ENCODE results near the gene MEF2C. TPM values are rescaled to one million over a fixed set of nuclear protein-coding genes. Genes with fewer than 3 reads are reported as not detected.
"Not testable (repeated sequence)": the region's sequence is repeated elsewhere in the genome, so short reads cannot be mapped to it uniquely, and the experiment has no call there.

MEF2C gene
- 934 TPM for polyA plus RNA-seq (ENCODE audit: insufficient read length)

DNA sequence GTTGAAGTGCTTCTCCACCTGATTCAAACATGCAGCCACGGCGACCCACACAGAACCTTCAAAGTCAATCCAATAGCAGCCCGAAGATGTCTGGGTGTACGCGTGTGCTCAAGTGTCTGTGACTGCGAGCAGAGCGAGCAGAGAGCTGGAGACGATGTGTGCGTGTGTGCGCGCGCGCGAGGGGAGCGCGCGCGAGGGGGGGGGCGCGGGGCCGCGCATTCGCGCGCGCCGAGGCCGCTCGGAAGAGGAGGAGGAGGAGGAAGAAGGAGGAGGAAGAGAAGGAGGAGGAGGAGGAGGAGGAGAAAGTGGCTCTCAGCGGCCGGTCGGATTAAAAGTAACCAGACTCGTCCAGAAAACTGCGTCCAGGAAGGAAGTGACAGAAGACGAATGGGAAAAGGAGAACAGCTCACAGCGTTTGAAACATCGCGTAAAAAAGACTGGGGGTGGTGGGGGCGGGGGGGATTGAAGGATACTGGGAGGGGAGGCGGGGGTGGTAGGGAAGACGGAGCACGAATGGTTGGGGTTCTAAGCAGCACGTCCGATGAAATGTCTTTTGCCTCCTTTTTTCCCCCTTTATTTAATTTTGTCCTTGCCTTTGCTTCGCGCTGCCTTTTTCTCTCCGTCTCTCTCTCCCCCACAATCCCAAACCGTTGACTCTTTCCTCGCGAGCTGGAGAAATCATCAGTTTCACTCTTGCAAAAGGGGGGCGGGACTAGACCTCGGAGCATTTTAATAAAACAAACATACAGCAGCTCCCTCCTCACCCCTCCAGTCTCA is at the start of gene MEF2C:
Gene MEF2C, minus strand, starts transcription at position 126 of the 777 bp plus-strand sequence. CDS start 59,396 bp downstream, outside the sequence.
- peak; percentile 86 for DNase-seq (ENCODE audit: low read depth)

DNA sequence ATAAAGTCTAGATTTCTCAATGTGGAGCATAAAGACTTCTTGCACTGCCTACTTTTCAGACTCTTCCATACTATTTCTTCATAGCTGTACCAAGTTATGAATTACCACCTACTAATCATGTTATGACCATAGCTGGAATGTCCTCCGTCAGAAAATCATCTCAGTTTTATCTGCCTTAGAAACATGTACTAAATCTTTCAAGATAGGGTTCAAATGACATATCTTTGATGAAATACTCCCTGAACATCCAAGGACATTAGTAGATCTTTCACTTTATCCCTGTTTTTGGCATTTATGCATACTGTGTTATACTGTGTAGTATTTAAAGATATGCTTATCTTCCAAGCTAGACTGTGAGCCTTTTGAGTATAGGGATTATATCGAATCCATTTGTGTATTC is 49.6 kb upstream of the MEF2C start:
- no peak for DNase-seq (ENCODE audit: low read depth)

DNA sequence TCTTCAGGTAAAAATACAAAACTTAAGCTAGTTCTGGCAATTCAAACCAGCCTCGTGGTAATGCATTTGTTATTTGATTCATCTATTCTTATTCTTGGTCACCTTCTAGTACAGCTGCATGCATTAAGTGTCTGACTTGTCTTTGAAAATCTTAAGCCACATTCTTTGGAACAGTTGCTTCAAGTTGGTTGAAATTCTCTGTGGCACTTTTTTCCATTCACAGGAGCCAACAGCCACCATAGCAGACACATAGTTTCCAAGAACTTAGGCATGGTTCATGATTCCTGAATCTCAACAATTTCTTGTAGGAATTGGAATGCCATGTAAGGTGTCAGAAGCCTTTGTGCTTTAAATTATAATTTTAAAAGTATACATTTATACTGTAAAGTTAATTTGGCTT is 47.4 kb upstream of the MEF2C start:
- no peak for DNase-seq (ENCODE audit: low read depth)

DNA sequence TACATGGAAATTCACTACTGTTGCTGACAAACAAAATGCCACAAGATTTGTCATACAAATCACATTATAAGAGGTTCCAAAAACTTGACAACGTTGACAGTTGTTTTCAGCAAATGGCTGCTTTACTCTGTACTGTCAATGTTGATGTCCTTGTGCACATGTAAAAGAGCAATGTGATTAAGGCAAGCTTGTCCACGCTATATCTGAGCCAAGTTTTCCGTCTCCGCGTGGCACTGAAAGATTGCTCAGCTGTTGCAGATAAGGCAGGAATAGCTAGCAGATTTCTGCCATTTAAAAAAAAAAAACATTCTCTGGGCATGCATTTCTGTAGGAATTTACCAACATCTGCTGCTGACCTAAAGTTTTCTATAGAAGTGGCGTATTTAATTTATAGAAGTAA is 46.4 kb upstream of the MEF2C start:
- no peak for DNase-seq (ENCODE audit: low read depth)

DNA sequence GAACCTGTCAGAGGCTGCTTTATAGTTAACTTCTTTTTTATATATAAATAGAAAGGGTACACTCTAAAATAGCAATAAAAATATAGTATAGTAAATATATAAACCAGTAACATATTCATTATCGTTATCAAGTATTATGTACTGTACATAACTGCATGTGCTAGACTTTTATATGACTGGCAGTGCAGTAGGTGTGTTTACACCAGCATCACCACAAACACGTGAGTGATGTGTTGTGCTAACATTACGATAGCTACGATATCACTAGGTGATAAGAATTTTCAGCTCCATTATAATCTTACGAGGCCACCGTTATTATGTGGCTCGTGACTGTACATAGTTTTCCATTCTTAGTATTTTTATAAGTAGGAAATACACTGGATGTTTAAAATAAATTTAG is 43.8 kb upstream of the MEF2C start:
- DNase-seq (ENCODE audit: low read depth) = no peak

DNA sequence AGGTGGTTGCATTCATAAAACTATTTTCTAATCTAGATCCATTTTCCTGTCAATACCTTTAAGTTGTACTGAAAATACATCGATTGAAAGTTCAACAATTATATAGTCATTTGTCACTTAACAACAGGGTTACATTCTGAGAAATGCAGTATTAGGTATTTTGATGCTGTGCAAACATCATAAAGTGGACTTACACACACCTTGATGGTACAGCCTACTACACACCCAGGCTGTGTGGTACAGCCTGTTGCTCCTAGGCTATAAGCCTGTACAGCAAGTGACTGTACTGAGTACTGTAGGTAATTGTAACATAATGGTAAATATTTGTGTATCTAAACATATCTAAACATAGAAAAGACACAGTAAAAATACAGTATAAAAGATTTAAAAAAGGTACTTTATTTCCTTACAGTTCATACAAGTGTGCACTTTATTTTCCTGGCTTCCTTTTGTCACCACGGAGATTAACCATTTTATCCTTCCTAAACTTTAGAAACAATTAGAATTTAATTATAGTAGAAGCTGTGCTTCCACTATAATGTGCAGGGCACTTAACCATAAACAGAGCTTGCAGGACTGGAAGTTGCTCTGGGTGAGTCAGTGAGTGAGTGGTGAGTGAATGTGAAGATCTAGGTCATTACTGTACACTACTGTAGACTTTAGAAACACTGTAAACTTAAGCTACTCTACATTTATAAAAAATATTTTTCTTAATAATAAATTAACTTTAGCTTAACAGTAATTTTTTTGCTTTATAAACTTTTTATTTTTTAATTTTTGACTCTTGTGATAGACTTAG is 42.9 kb upstream of the MEF2C start:
- DNase-seq (ENCODE audit: low read depth) = no peak

DNA sequence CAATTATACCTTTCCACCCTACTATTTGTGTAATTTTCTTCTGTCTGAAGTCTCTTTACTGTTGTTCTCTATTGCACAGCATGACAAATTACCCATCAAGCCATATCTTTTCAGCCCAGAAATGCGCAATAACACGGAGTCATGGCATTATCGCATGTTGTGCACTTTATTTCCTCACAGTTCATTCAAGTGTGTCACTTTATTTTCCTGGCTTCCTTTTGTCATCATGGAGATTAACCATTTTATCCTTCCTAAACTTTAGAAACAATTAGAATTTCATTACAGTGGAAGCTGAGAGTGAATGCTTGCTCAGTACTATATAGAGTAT is 41.3 kb upstream of the MEF2C start:
- DNase-seq (ENCODE audit: low read depth) = no peak

DNA sequence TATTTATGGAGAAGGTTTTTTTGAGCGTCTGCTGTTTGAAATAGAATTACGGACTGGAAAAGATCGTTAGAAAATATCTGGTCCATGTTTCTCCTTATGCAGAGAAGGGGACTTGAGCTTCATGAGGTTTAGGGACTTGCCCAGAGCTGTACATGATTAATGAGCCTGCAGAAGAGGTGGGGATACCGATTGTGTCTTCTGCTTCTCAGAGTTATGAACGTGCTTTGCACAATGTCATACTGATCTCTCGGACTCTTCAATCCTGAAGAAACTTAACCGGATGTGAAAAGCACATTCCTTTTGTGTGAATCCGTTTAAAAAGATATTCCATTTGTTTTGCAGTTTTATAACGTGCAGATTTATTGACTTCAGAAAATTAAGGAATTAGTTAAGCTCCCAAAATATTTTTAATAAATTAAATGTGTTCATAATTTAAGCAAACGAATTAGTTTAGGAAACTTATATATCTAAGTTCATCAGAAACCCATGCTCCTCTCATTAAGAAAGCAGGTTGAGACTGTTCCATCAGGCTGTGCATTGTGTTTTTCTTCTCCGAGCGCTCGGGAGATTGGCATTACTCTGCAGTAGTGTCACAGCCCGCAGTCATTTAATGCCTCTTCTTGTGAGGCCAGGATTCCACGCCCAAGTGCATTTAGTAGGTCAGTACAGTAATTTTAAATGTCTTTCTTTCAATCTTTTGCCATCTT is 40.8 kb upstream of the MEF2C start:
- DNase-seq (ENCODE audit: low read depth) = no peak

DNA sequence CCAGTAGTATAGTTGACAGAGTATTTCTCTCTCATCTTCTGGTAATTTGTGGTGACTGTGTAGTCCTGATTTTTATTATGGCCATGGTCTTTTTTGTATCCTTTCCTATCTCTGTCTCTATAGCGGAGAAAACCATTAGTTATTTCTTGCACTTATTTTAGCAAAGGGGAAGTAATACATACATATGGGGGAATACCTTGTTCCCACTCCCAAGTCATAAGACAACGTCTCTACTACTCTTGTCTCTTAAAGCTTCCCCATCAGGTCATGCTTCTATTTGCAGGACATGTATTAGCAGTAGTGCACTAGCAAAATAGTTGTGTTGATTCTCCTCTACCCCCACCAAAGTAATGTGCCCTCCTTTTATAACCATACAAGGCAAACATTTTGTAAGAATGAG is 29.8 kb upstream of the MEF2C start:
- DNase-seq (ENCODE audit: low read depth) = not testable (repeated sequence)

DNA sequence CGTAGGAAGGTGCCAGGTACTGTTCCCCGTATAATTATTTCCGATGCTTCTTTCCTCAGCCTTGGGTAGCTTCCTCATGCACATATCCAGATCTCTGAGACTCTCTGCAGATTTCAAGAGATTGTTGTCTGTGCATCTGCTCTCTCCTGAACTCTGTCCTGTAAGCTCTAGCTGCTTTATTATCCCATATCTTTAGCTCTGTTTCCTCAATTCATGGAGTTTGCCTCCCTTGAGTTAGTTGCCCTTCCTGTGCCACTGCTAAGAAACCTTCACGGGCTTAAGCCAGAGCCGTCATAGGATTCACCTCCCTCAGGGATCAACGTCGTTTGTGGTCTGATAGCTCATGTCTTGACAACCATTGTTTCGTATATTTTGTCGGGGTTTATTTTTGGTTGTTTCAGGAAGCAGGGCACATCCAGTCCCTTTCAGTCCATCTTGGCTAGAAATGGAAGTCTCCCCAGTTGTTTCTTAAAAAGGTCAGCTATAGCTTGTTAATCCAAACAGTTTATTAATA is 28.1 kb upstream of the MEF2C start:
- DNase-seq (ENCODE audit: low read depth) = not testable (repeated sequence)

DNA sequence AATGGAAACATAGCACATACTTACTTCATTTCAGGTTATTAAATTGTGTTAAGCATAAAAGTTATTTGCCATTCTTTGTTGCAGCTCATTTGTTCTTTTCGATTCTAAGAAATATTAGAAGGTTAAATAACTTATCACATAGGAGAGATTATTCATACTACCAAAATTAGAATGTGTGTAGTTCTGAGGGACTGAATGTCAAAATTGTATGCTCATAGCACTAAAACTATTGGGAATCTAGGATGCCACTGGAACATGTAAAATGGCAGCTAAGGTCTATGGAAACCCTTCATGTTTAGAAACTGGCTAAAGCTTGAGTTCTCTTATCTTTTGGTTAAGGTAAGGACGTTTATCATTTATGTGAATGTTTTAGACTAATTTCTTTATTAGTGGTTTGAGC is 21.5 kb upstream of the MEF2C start:
- DNase-seq (ENCODE audit: low read depth) = not testable (repeated sequence)

DNA sequence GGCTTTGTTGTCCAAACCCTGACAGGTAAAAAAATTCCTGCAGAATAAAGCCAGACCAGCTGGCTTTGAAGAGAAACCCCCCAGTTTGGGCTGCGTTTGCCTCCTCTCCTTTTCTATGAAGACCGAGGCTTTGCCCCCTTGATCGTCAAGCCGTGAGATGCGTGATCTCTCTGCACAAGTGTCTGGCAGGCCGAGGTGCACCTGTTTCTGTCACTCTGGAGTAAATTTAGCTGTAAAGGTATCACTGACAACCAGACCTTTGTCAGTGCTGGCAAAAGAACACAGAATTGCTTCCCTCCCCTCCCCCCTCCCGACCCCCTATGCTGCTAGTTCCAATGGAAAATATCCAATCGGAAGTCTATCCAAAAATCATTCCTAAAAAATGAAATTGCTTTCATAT is 21.0 kb upstream of the MEF2C start:
- not testable (repeated sequence) for DNase-seq (ENCODE audit: low read depth)

DNA sequence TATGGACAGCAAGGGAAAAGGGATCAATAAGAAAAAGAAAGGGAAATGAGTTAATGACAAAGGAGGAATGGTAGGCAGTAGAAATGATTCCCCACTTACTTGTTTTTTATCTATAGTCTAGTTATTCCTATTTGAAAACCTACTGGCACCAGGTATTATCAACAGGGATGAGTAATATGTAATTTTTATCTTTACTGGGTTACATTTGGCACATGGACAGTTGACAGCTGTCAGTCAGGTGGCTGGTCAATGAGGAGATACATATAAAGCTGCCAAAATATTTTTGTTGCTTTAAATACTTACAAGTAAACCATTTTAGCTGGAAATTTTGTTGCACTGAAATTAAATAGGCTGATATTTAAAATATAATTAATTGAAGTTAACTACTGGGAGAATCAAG is 18.1 kb upstream of the MEF2C start:
- DNase-seq (ENCODE audit: low read depth) = not testable (repeated sequence)

DNA sequence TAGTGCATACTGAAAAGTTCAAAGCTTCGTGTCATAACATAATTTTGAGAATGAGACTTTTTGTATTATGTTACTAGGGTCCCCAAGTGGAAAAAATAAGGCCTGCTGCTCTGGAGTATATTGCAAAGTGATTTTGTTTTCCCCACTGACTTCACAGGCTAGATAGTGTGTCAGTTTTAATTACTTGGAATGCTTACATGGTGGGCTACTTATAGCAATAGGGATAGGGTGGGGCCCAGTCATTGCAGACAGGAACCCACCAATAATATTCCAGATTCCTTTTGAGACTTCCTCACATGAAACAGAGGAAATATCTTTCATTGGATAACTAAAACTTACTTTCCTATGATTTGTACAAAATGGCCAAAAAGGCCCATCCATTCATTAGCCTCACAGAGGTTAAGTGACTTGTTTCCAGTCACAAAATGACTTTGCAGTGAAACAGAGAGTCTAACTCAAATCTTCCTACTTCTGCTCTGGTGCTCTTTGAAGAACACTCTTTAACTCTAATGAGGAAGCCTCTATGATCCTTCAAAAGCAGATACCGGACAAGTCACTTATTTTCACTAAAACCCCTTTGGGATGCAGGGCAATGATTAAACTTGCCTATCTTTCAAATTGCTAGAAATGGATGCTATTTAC is 16.2 kb upstream of the MEF2C start:
- no peak for DNase-seq (ENCODE audit: low read depth)

DNA sequence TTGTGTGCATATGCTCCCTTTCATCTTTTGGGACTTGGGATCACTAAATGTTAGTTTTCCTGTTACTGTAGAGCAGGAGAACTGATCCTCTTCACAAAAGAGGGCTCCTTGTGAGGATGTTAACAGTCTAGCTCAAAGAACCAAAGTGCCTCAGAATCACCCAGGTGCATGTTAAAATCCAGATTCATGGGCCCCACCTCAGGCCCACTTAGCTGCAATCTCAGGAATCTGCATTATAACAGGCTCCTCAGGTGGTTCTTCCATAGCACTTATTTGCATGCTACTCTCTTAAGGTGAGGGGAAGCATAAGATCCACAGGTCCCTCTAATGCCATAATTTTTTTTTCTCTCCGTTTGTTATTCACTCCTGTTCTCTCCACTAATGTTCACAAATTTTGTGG is 14.8 kb upstream of the MEF2C start:
- DNase-seq (ENCODE audit: low read depth) = no peak

DNA sequence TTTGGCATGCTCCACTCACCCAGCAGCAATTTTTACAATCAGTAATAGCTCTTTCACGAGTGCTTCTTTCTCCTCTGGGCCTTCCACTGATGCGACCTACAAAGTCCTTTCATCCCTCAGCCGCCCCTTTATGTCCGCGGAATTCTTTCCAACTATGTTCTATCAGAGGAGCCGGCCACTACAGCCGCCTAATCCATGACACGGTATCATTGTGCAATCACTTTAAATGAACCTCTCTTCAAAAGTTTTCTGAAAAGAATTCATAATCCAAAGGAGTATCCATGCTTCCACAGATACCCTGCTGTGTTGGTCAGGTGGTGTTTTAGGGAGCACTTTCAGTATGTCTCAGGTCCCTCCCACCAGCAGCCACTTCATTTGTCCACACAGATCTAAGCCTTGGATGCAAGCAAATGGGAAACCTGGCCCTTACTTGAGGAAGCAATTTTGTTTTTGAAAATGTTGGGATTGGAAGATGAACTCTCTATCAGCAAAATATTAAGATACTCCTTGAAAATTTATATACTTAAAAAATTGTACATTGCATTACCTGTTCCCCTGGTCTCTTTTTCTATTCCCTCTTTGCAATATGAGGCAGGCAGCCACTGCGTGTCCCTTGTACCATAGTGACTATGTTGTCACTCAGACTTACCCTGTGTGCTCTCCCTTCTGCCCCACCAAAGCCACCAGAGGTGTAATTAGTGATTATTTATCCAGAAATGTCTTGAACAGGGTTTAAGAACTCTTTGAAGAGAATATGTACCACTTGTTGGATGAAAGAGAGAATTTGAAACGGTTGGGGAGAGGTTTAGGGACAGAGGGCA is 12.9 kb upstream of the MEF2C start:
- DNase-seq (ENCODE audit: low read depth) = no peak

DNA sequence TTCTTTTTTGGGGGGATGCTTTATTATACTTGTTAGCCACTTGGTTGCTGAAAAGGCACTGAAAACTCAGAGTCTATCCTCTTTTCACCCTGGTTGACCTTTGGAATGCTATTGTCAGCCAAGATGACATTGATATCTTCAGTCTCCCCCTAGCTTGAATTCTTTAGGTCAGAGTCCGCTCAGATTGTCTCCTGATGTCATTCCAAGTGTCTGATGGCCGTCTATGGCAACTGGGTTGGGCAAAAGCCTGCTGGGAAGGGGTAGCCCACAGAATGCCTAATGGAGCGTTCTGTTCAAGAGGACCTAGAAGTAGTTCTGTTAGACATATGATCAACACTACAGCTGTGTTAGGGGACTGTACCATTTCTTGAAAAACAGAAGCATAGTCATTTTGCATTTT is 9.7 kb upstream of the MEF2C start:
- no peak for DNase-seq (ENCODE audit: low read depth)

DNA sequence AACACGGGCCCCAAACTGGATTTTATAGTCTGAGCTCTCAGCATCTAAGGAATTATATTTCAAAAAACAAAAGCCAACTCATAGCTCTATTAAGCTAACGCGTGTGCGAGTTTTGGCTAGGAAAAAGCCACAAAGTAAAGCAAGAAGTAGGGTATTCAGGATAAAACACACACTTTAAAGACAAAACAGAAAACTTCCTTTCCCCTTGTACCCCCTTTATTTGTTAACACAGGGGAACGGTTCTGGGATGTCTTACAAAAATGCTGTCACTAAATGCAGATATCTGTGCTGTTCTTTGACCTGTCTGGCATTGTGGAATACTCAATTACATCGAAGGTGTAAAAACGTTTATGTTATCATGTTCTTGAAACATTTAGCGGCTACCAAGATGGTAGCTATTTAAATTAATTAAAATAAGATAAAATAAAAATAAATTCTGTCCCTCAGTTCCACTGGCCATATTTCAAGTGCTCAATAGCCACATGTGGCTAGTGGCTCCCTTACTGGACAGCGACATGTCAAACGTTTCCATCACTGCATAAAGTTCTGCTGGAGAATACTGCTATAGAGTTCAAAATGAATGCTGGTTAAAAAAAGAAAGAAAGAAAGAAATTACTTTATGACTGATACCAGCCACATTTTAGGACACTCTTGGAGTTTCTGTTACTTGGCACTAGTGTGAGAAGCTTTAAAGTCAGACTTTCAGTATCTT is 7.2 kb upstream of the MEF2C start:
- no peak for DNase-seq (ENCODE audit: low read depth)

DNA sequence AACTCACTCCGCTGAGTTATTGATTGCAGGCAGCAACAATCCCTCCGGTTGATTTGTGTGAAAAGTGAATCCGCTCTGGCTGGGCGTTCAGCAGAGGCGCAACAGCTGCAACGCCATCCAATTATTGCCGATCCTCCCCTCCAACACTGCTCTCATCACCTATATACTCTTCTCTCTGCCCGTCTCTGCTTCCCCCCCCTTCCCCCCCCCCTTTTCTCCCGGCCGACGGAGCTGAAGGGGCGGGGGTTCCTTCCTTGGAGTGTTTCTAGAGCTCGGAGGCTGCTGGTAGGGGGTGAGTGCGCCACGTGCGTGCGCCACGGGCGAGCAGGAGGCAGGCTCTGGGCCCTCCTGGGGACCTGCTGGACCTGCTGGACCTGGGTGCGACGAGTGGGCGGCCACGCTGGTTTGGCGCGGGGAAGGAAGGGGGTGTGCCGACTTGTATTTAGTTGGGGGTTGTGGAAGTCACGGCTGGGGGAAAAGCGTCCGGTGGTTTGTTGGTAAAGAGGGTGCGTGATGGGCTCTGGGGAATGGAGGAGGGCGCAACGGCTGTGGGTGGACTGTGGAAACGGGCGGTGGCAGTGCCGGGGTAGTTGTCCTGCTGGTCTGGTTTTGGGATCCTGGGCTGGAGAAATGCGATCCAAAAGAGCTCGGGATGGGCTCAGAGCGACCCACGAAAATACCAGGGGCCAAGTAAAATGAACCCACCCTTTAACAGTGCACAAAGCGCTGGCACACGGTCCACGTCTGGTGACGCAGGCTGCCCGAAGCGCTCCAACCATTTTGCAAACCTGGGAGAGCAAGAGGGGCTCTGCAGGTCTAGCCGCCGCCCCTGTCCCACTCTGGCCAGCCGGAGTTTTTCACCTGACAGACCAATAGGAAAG is 6.4 kb upstream of the MEF2C start:
- no peak for DNase-seq (ENCODE audit: low read depth)

Data from forelimb muscle (tissue), 1 donor.